ENCODE data around the gene COQ9. TPM values are rescaled to one million over a fixed set of nuclear protein-coding genes. Genes with fewer than 3 reads are reported as not detected.

The COQ9 gene
- total RNA-seq, 1 experiment from 2014 or later = 67.4 TPM

GRCh38 chr16:57452021-57452420 lies 4.7 kb downstream of the COQ9 start:
- no peak overlapping the region for H3K9ac ChIP-seq (ENCODE audit: low read length)
- ATAC-seq = no peak

GRCh38 chr16:57462209-57462977 lies 15.1 kb downstream of the COQ9 start, which contains the start of gene POLR2C:
Gene POLR2C (plus strand): TSS chr16:57462679. CDS start chr16:57462725, 46 bp downstream.
- Histone ChIP-seq H2AFZ (ENCODE audit: low read length) (no peak within 1 kb of the TSS), H3K4me2 (ENCODE audit: low read length) (peak within 1 kb of the TSS; percentile 96), H3K27ac (ENCODE audit: low read length) (no peak within 1 kb of the TSS), H3K4me1 (ENCODE audit: insufficient read depth, low read length) (no peaks in the 10 kb centered on the region), H3K9ac (ENCODE audit: low read length) (peak within 1 kb of the TSS; percentile 84), H3K9me2 (replicated peaks; ENCODE audit: low read length) (no peaks in the 10 kb centered on the region), H3F3A (ENCODE audit: low read length, unreplicated experiment) (no peaks in the 10 kb centered on the region), H3K27me3 (ENCODE audit: low read length) (no peaks in the 10 kb centered on the region), H3K4me3 (ENCODE audit: low read length) (peak within 1 kb of the TSS; percentile 97), H4K20me1 (ENCODE audit: low read length) (no peaks in the 10 kb centered on the region), H3K9me3 (ENCODE audit: low read length) (no peaks in the 10 kb centered on the region), H3K79me2 (ENCODE audit: low read length) (peaks cover 26% of the 10 kb centered on the region), H3K36me3 (ENCODE audit: low read depth, low read length) (peaks cover 24% of the 10 kb centered on the region; the same call in 1 of the 2 replicates)
- POLR2A ChIA-PET (ENCODE audit: unreplicated experiment) = interaction anchor here (0.6 kb wide), 1 partner anchor 947 kb away, joined by 3 read pairs; no protein-coding TSS in a partner anchor
- TF ChIP-seq EZH2 (IDR thresholded peaks at IDR 0.05; ENCODE audit: low read length, unreplicated experiment) = no peak
- TF ChIP-seq EZH2phosphoT487 (IDR thresholded peaks at IDR 0.05; ENCODE audit: borderline replicate concordance, low read length) = no peak
- peak; percentile 77 for TF ChIP-seq CTCF (conservative IDR thresholded peaks at IDR 0.05; ENCODE audit: low read depth, low read length)
- no TSS peak for BruUV-seq (replicated peaks)
- peak; percentile 77 for DNase-seq
- intact Hi-C loops (cut with micrococcal nuclease) = loop anchor here (2.0 kb wide), 1 partner anchor 14 kb away; no protein-coding TSS in a partner anchor
- ATAC-seq = peak; percentile 92
- CTCF ChIA-PET = no interaction called here

More at GRCh38 chr16:57452021-57452420, 4.7 kb downstream of the COQ9 start:
- Histone ChIP-seq H3K79me2 (ENCODE audit: low read length) (peaks cover 24% of the 10 kb centered on the region), H3K9me2 (replicated peaks; ENCODE audit: low read length) (no peaks in the 10 kb centered on the region), H3K27ac (ENCODE audit: low read length) (no peak overlapping the region), H3F3A (ENCODE audit: low read length, unreplicated experiment) (no peaks in the 10 kb centered on the region), H3K4me3 (ENCODE audit: low read length) (no peak overlapping the region), H3K36me3 (ENCODE audit: low read depth, low read length) (peaks cover 21% of the 10 kb centered on the region), H4K20me1 (ENCODE audit: low read length) (no peaks in the 10 kb centered on the region), H3K9me3 (ENCODE audit: low read length) (no peaks in the 10 kb centered on the region), H3K27me3 (ENCODE audit: low read length) (no peaks in the 10 kb centered on the region), H3K4me2 (ENCODE audit: low read length) (no peak overlapping the region), H2AFZ (ENCODE audit: low read length) (no peak overlapping the region), H3K4me1 (ENCODE audit: insufficient read depth, low read length) (peaks cover 8% of the 10 kb centered on the region; the same call in 1 of the 2 replicates)
- TF ChIP-seq EZH2 (IDR thresholded peaks at IDR 0.05; ENCODE audit: low read length, unreplicated experiment) (no peak), CTCF (conservative IDR thresholded peaks at IDR 0.05; ENCODE audit: low read depth, low read length) (no peak), EZH2phosphoT487 (IDR thresholded peaks at IDR 0.05; ENCODE audit: borderline replicate concordance, low read length) (no peak)
- ChIA-PET POLR2A (ENCODE audit: unreplicated experiment) (no interaction called here), CTCF (no interaction called here)
- no peak for DNase-seq
- BruUV-seq (replicated peaks) = no TSS peak
- intact Hi-C loops (cut with micrococcal nuclease) = no loop called here

- no peak for DNase-seq
- Histone ChIP-seq H3K9me3 (ENCODE audit: low read length) (no peaks in the 10 kb centered on the region), H3K36me3 (ENCODE audit: low read depth, low read length) (peaks cover 19% of the 10 kb centered on the region; the same call in 1 of the 2 replicates), H3K9ac (ENCODE audit: low read length) (peak overlapping the region; percentile 84), H3K4me1 (ENCODE audit: insufficient read depth, low read length) (no peaks in the 10 kb centered on the region), H3K9me2 (replicated peaks; ENCODE audit: low read length) (no peaks in the 10 kb centered on the region), H4K20me1 (ENCODE audit: low read length) (no peaks in the 10 kb centered on the region), H3K79me2 (ENCODE audit: low read length) (peaks cover 26% of the 10 kb centered on the region), H3K4me3 (ENCODE audit: low read length) (peak overlapping the region; percentile 97), H3K27ac (ENCODE audit: low read length) (no peak overlapping the region), H3K4me2 (ENCODE audit: low read length) (peak overlapping the region; percentile 96), H3K27me3 (ENCODE audit: low read length) (no peaks in the 10 kb centered on the region), H2AFZ (ENCODE audit: low read length) (no peak overlapping the region), H3F3A (ENCODE audit: low read length, unreplicated experiment) (no peaks in the 10 kb centered on the region)
- peak; percentile 55 for ATAC-seq
- POLR2A ChIA-PET (ENCODE audit: unreplicated experiment) = interaction anchor here (0.6 kb wide), 1 partner anchor 947 kb away, joined by 3 read pairs; no protein-coding TSS in a partner anchor
- no TSS peak for BruUV-seq (replicated peaks)
- CTCF ChIA-PET = no interaction called here
- TF ChIP-seq CTCF (conservative IDR thresholded peaks at IDR 0.05; ENCODE audit: low read depth, low read length) (no peak), EZH2 (IDR thresholded peaks at IDR 0.05; ENCODE audit: low read length, unreplicated experiment) (no peak), EZH2phosphoT487 (IDR thresholded peaks at IDR 0.05; ENCODE audit: borderline replicate concordance, low read length) (no peak)
- intact Hi-C loops (cut with micrococcal nuclease) = loop anchor here (2.0 kb wide), 1 partner anchor 14 kb away; no protein-coding TSS in a partner anchor
Observed at GRCh38 chr16:57462978-57463362, 15.7 kb downstream of the COQ9 start.
